ENCODE results near the gene IMMP2L.

The IMMP2L gene

GRCh38 chr7:110803602-110804143 is 758.6 kb downstream of the IMMP2L start:
- no peak for DNase-seq (ENCODE audit: low read depth in 2 of 2)

GRCh38 chr7:110801502-110801901 is 760.8 kb downstream of the IMMP2L start:
- no peak for DNase-seq (ENCODE audit: low read depth in 2 of 2)

GRCh38 chr7:110800984-110801383 is 761.3 kb downstream of the IMMP2L start:
- DNase-seq (ENCODE audit: low read depth in 2 of 2), result no peak

- no peak for DNase-seq (ENCODE audit: low read depth in 2 of 2)
Observed at GRCh38 chr7:110797656-110798055, 764.6 kb downstream of the IMMP2L start.

GRCh38 chr7:110790992-110791391 is 771.3 kb downstream of the IMMP2L start:
- DNase-seq (ENCODE audit: low read depth in 2 of 2), result no peak

GRCh38 chr7:110786328-110786965 is 775.8 kb downstream of the IMMP2L start:
- DNase-seq (ENCODE audit: low read depth in 2 of 2), result no peak

- no peak for DNase-seq (ENCODE audit: low read depth in 2 of 2)
Observed at GRCh38 chr7:110784749-110785148, 777.5 kb downstream of the IMMP2L start.

GRCh38 chr7:110780712-110781111 is 781.6 kb downstream of the IMMP2L start:
- DNase-seq (ENCODE audit: low read depth in 2 of 2), result no peak

GRCh38 chr7:110779339-110779738 is 783.0 kb downstream of the IMMP2L start:
- DNase-seq (ENCODE audit: low read depth in 2 of 2), result no peak

- DNase-seq (ENCODE audit: low read depth in 2 of 2), result no peak
Observed at GRCh38 chr7:110775046-110775445, 787.2 kb downstream of the IMMP2L start.

GRCh38 chr7:110774071-110774470 is 788.2 kb downstream of the IMMP2L start:
- DNase-seq (ENCODE audit: low read depth in 2 of 2), result no peak

- no peak for DNase-seq (ENCODE audit: low read depth in 2 of 2)
Observed at GRCh38 chr7:110772615-110773014, 789.7 kb downstream of the IMMP2L start.

GRCh38 chr7:110771717-110772116 is 790.6 kb downstream of the IMMP2L start:
- no peak for DNase-seq (ENCODE audit: low read depth in 2 of 2)

- DNase-seq (ENCODE audit: low read depth in 2 of 2), result no peak
Observed at GRCh38 chr7:110767550-110768110, 794.7 kb downstream of the IMMP2L start.

GRCh38 chr7:110766864-110767263 is 795.4 kb downstream of the IMMP2L start:
- DNase-seq (ENCODE audit: low read depth in 2 of 2), result no peak

- DNase-seq (ENCODE audit: low read depth in 2 of 2), result no peak
Observed at GRCh38 chr7:110764852-110765251, 797.4 kb downstream of the IMMP2L start.

- DNase-seq (ENCODE audit: low read depth in 2 of 2), result no peak
Observed at GRCh38 chr7:110762546-110763225, 799.6 kb downstream of the IMMP2L start.

- no peak for DNase-seq (ENCODE audit: low read depth in 2 of 2)
Observed at GRCh38 chr7:110760341-110760740, 802.0 kb downstream of the IMMP2L start.

GRCh38 chr7:110759069-110759468 is 803.2 kb downstream of the IMMP2L start:
- DNase-seq (ENCODE audit: low read depth in 2 of 2), result no peak

- DNase-seq (ENCODE audit: low read depth in 2 of 2), result no peak
Observed at GRCh38 chr7:110754649-110755048, 807.6 kb downstream of the IMMP2L start.

- no peak for DNase-seq (ENCODE audit: low read depth in 2 of 2)
Observed at GRCh38 chr7:110750931-110751605, 811.2 kb downstream of the IMMP2L start.

- DNase-seq (ENCODE audit: low read depth in 2 of 2), result no peak
Observed at GRCh38 chr7:110733221-110733620, 829.1 kb downstream of the IMMP2L start.

All from stimulated activated CD4-positive, alpha-beta T cell treated with anti-CD3 and anti-CD28 coated beads, Interleukin-15, amount 100 ng/mL, for 48 hours (primary cell).